ENCODE results near the gene CEP41. TPM values are rescaled to one million over a fixed set of nuclear protein-coding genes. Genes with fewer than 3 reads are reported as not detected.

Gene CEP41
- total RNA-seq, 1 experiment from 2014 or later = not detected

Other genes starting within 250 kb of the CEP41 start
- 4.2 and 7.8 TPM in 2 replicates for gene TMEM209, start 235.6 kb downstream of the CEP41 start, total RNA-seq (2014; rRNA removed; shearing (Covaris generic))
- gene SSMEM1, start 233.2 kb downstream of the CEP41 start, total RNA-seq (2014; rRNA removed; shearing (Covaris generic)) = not detected in 2 replicates
- not detected in 2 replicates for gene CPA2, start 174.2 kb downstream of the CEP41 start, total RNA-seq (2014; rRNA removed; shearing (Covaris generic))
- gene CPA4, start 147.9 kb downstream of the CEP41 start, total RNA-seq (2014; rRNA removed; shearing (Covaris generic)) = not detected in 2 replicates
- not detected in 2 replicates for gene CPA5, start 96.2 kb downstream of the CEP41 start, total RNA-seq (2014; rRNA removed; shearing (Covaris generic))
- gene CPA1, start 60.5 kb downstream of the CEP41 start, total RNA-seq (2014; rRNA removed; shearing (Covaris generic)) = not detected in 2 replicates
- gene MEST, start 51.1 kb upstream of the CEP41 start, total RNA-seq (2014; rRNA removed; shearing (Covaris generic)) = 0.34 and 4.6 TPM in 2 replicates
- 27.2 and 43.6 TPM in 2 replicates for gene COPG2, start 227.7 kb upstream of the CEP41 start, total RNA-seq (2014; rRNA removed; shearing (Covaris generic))
- gene TSGA13, start 245.5 kb upstream of the CEP41 start, total RNA-seq (2014; rRNA removed; shearing (Covaris generic)) = not detected in 2 replicates